SKM-1 (cell line): ENCODE measurements around the gene ATP6V1C2.
A peak's percentile ranks its signal among the peaks of the same experiment; 100 is the strongest.

Source experiments
- DNase-seq: peaks from one replicate; lab custom pipeline; 2025; ENCODE audit not compliant: unreplicated experiment; lab: John Stamatoyannopoulos, UW

ATP6V1C2 gene

GRCh38 chr2:10832203-10832936 is 110.9 kb downstream of the ATP6V1C2 start:
- DNase-seq: peak; percentile 27

DNA sequence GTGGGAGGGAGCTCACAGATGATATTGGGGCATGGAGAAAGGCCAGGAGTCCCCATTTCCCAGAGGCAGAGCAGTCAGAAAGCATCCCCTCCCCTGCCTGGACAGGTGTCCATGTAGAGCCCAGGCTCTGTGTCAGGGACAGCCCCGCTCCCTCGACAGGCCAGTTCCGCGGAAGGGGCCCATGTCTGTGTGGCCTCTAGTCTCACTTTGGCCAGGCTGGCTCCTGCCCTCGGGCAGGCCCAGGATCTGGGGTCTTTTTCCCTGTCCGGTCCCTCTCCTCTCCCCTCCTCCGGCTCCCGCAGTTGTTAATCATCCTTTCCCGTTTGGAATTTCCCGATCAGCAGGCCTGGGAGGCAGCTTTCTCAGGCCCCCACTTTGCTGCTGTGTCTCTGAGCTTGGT is 111.6 kb downstream of the ATP6V1C2 start:
- no peak for DNase-seq

DNA sequence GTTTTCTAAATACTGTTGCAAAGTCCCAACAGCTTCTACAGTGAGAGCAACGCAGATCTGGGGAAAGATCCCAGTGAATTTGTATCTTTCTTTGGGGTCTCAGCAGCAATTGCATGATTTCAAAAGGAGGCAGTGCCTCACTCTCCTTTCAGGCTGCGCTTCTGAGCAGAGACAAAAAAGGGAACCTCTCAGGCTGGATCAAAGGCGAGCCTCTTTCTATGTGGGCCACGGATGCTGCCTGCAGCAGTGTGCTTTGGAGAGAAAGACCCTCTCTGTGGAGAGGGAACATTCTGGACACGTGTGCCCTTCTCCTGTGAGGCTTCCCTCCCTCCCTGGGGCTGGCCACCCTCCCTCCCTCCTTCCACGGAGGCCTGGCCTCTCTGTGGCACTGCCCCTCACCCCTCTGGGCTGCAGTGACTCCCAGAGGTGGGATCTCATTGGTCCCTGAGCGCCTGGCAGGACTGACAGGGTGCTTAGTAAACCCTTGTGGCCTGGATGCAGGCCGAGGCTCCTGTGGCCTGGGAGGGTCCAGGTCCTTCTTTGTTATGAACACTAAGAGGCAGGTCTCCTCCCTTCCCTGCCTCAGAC is 112.7 kb downstream of the ATP6V1C2 start:
- DNase-seq: no peak
